Right cardiac atrium (tissue), 5 donors: ENCODE data around the gene LATS1. TPM values are rescaled to one million over a fixed set of nuclear protein-coding genes. Genes with fewer than 3 reads are reported as not detected.
A peak's percentile ranks its signal among the peaks of the same experiment; 100 is the strongest.
"Not testable (repeated sequence)": the region's sequence is repeated elsewhere in the genome, so short reads cannot be mapped to it uniquely, and the experiment has no call there.

Experiments used
- ATAC-seq, 2 donors: fragments of 200-7000 bp; cut with Tn5 transposase; one replicate each; pipeline versions ENCODE4 v1.8.0 to v1.9.1; 2020; ENCODE audit warnings: moderate library complexity in 2 of 2, mild to moderate bottlenecking in 1 of 2
- DNase-seq, 3 donors: peaks; one replicate each; pipeline ENCODE4 v3.0.0-alpha.2; 2020
- H3K27ac ChIP-seq: one replicate; pipeline ENCODE4 v1.5.1; 2013; ENCODE audit warnings: mild to moderate bottlenecking, low read length, control low read depth, moderate library complexity
- H3K27me3 ChIP-seq: one replicate; pipeline ENCODE4 v1.6.1; 2013; ENCODE audit not compliant: control insufficient read depth, insufficient read depth
- H3K4me1 ChIP-seq: one replicate; pipeline ENCODE4 v1.6.1; 2013; ENCODE audit warnings: low read length; ENCODE audit not compliant: control insufficient read depth, insufficient read depth
- H3K4me3 ChIP-seq: one replicate; pipeline ENCODE4 v1.5.1; 2013; ENCODE audit warnings: low read length, control low read depth
- H3K9me3 ChIP-seq: one replicate; pipeline ENCODE4 v1.6.1; 2013; ENCODE audit warnings: low read length; ENCODE audit not compliant: control insufficient read depth
- WGBS: extraction: QIAGEN DNeasy Blood & Tissue Kit; methylation state at CpG from one replicate; pipeline ENCODE4 v1.1.7; 2013; 5-methylcytosine and 5-hydroxymethylcytosine counted together
- intact Hi-C, 4 donors: fragments of 100-400 bp; cut with DNase I; formaldehyde crosslinking; loops; one replicate each; pipeline versions ENCODE4 v1.11.0 to v1.14.0; 2022 to 2023
- polyA plus RNA-seq: library from polyadenylated mRNA; stranded (reverse); fragments of 200-250 nt; gene quantifications from one replicate; pipeline ENCODE4 v1.2.3, GENCODE V29; 2013
- total RNA-seq, 4 donors: library from RNA; stranded (reverse); fragmentation: NEBNext Ultra II Directional; extraction: Animal tissue kit (Norgen Biotek cat#: 25700); gene quantifications; one replicate each; pipeline ENCODE4 v1.2.1, GENCODE V29; 2021
- donor health status: healthy with polysubstance abuse.
- donor health status: DM: no; HTN: yes; CAD: no.
- donor health status: DM: no; HTN: no; CAD: no.
- donor health status: DM: no; HTN: yes; CAD: no; lungs with severe emphysema.
- donor health status: DM: yes; HTN: yes; CAD: no.

The LATS1 gene
- total and polyA plus RNA-seq, 5 donors = 4.8 to 19.0 (median 13.5) TPM

GRCh38 chr6:149751239-149751638 lies 33.3 kb upstream of the LATS1 start:
- DNase-seq = no peak
- Histone ChIP-seq H3K4me1 (peaks cover 2% of the 10 kb centered on the region), H3K9me3 (no peaks in the 10 kb centered on the region), H3K27ac (no peak overlapping the region), H3K4me3 (no peak overlapping the region), H3K27me3 (no peaks in the 10 kb centered on the region)
- ATAC-seq = no peak
- intact Hi-C loops = no loop called here
- WGBS = 82% methylated on average over 8 of the region's 8 CpGs

- H3K27ac ChIP-seq = peak overlapping the region; percentile 93
- DNase-seq (peak; percentile 43 to 82 (median 76)), ATAC-seq (peak; percentile 40 to 56)
- no peaks in the 10 kb centered on the region for H3K9me3 ChIP-seq
- under 1% methylated on average over 25 of the region's 25 CpGs for WGBS
- no peaks in the 10 kb centered on the region for H3K4me1 ChIP-seq
- peak overlapping the region; percentile 91 for H3K4me3 ChIP-seq
- no peaks in the 10 kb centered on the region for H3K27me3 ChIP-seq
- intact Hi-C loops = no loop called here
Measured at GRCh38 chr6:149750136-149750609, 32.3 kb upstream of the LATS1 start.

- intact Hi-C loops = no loop called here
- H3K4me1 ChIP-seq = no peaks in the 10 kb centered on the region
- peak; percentile 99 for ATAC-seq
- peak within 1 kb of the TSS; percentile 96 for H3K27ac ChIP-seq
- no peaks in the 10 kb centered on the region for H3K9me3 ChIP-seq
- DNase-seq = peak; percentile 94 to 97 (median 97)
- peak within 1 kb of the TSS; percentile 91 for H3K4me3 ChIP-seq
- H3K27me3 ChIP-seq = no peaks in the 10 kb centered on the region
- WGBS = under 1% methylated on average over 60 of the region's 60 CpGs
Measured at GRCh38 chr6:149749594-149750135, 31.8 kb upstream of the LATS1 start, which contains the start of gene PCMT1. TSS of gene PCMT1 (plus strand) at chr6:149749741. CDS start at chr6:149749902, 161 bp downstream.

GRCh38 chr6:149749082-149749593 lies 31.2 kb upstream of the LATS1 start:
- intact Hi-C loops, H3K27me3 ChIP-seq, H3K4me1 ChIP-seq, DNase-seq, H3K9me3 ChIP-seq: not testable (repeated sequence)
- 2% methylated on average over 25 of the region's 38 CpGs for WGBS
- Histone ChIP-seq H3K4me3 (peak overlapping the region; percentile 91), H3K27ac (peak overlapping the region; percentile 96)
- ATAC-seq = peak in 1 of 2 donors; percentile 24

GRCh38 chr6:149746147-149746946 lies 28.4 kb upstream of the LATS1 start, which contains the start of gene NUP43:
TSS of gene NUP43 (minus strand) at chr6:149746529. CDS start at chr6:149746495, 34 bp downstream.
- DNase-seq (peak; percentile 96 to 99 (median 96)), ATAC-seq (peak; percentile 80 to 82)
- Histone ChIP-seq H3K27ac (peak within 1 kb of the TSS; percentile 71), H3K4me1 (no peaks in the 10 kb centered on the region), H3K27me3 (no peaks in the 10 kb centered on the region), H3K4me3 (peak within 1 kb of the TSS; percentile 82), H3K9me3 (no peaks in the 10 kb centered on the region)
- 5% methylated on average over 41 of the region's 41 CpGs for WGBS
- intact Hi-C loops = no loop called here

- H3K27ac ChIP-seq, intact Hi-C loops, H3K27me3 ChIP-seq, DNase-seq, ATAC-seq, H3K4me1 ChIP-seq, H3K9me3 ChIP-seq: not testable (repeated sequence)
- H3K4me3 ChIP-seq = peak overlapping the region; percentile 82
- WGBS = 74% methylated on average over 10 of the region's 10 CpGs
Measured at GRCh38 chr6:149745252-149745651, 27.4 kb upstream of the LATS1 start.

- Histone ChIP-seq H3K4me1 (no peaks in the 10 kb centered on the region), H3K27ac (no peak overlapping the region), H3K4me3 (no peak overlapping the region), H3K27me3 (no peaks in the 10 kb centered on the region), H3K9me3 (no peaks in the 10 kb centered on the region)
- DNase-seq = no peak
- WGBS = 98% methylated on average over 1 of the region's 1 CpG
- ATAC-seq = no peak
- intact Hi-C loops = no loop called here
Measured at GRCh38 chr6:149734915-149735314, 17.0 kb upstream of the LATS1 start.

GRCh38 chr6:149733089-149733720 lies 15.3 kb upstream of the LATS1 start:
- Histone ChIP-seq H3K4me1 (no peaks in the 10 kb centered on the region), H3K27ac (no peak overlapping the region), H3K4me3 (no peak overlapping the region), H3K9me3 (no peaks in the 10 kb centered on the region), H3K27me3 (no peaks in the 10 kb centered on the region)
- no peak for DNase-seq
- WGBS = 97% methylated on average over 2 of the region's 2 CpGs
- no peak for ATAC-seq
- intact Hi-C loops = no loop called here

GRCh38 chr6:149729824-149730223 lies 11.9 kb upstream of the LATS1 start:
- Histone ChIP-seq H3K27ac (no peak overlapping the region), H3K9me3 (no peaks in the 10 kb centered on the region), H3K4me1 (no peaks in the 10 kb centered on the region), H3K27me3 (no peaks in the 10 kb centered on the region), H3K4me3 (no peak overlapping the region)
- no peak for ATAC-seq
- no peak for DNase-seq
- intact Hi-C loops = loop anchor here in 1 of 4 donors (10.0 kb wide), 1 partner anchor 195 kb away; the partner anchor contains the start of gene RAET1G
- 93% methylated on average over 8 of the region's 8 CpGs for WGBS

- WGBS = 72% methylated on average over 5 of the region's 5 CpGs
- H3K9me3 ChIP-seq = no peaks in the 10 kb centered on the region
- ATAC-seq (no peak), DNase-seq (no peak)
- H3K4me1 ChIP-seq = no peaks in the 10 kb centered on the region
- no peak overlapping the region for H3K27ac ChIP-seq
- H3K4me3 ChIP-seq = no peak overlapping the region
- intact Hi-C loops = loop anchor here in 1 of 4 donors (10.0 kb wide), 1 partner anchor 196 kb away; the partner anchor contains the start of gene RAET1G
- no peaks in the 10 kb centered on the region for H3K27me3 ChIP-seq
Measured at GRCh38 chr6:149728499-149729234, 10.8 kb upstream of the LATS1 start.
